Karpas-422 (cell line): ENCODE data around the gene TM7SF3. TPM values are rescaled to one million over a fixed set of nuclear protein-coding genes. Genes with fewer than 3 reads are reported as not detected.

Experiments
- DNase-seq: peaks from one replicate; pipeline ENCODE4 v3.0.0-alpha.2; 2015
- H2AFZ ChIP-seq: fragments of 200-600 bp; sonication (generic); 2 replicates; pipeline ENCODE4 v1.6.1; 2014; ENCODE audit warnings: antibody characterized with exemption, low read length, mixed read lengths
- H3K27ac ChIP-seq: fragments of 200-600 bp; sonication (generic); 2 replicates; pipeline ENCODE4 v1.5.1; 2014; ENCODE audit warnings: mild to moderate bottlenecking, low read length, moderate library complexity
- H3K27me3 ChIP-seq: fragments of 200-600 bp; sonication (generic); 2 replicates; pipeline ENCODE4 v1.6.1; 2014; ENCODE audit warnings: low read length, mixed read lengths
- H3K36me3 ChIP-seq: fragments of 200-600 bp; sonication (generic); 2 replicates; pipeline ENCODE4 v1.6.1; 2014; ENCODE audit warnings: low read length, mixed read lengths; ENCODE audit not compliant: insufficient read depth
- H3K4me1 ChIP-seq: fragments of 200-600 bp; sonication (generic); 2 replicates; pipeline ENCODE4 v1.6.1; 2014; ENCODE audit warnings: mild to moderate bottlenecking, low read length, mixed read lengths
- H3K4me2 ChIP-seq: fragments of 200-600 bp; sonication (generic); 2 replicates; pipeline ENCODE4 v1.6.1; 2014; ENCODE audit warnings: low read length, low read depth, mild to moderate bottlenecking; ENCODE audit not compliant: poor library complexity, severe bottlenecking
- H3K4me3 ChIP-seq: fragments of 200-600 bp; sonication (generic); 2 replicates; pipeline ENCODE4 v1.5.1; 2014; ENCODE audit warnings: mild to moderate bottlenecking, antibody characterized with exemption, low read length, mixed read lengths
- H3K79me2 ChIP-seq: fragments of 200-600 bp; sonication (generic); 2 replicates; pipeline ENCODE4 v1.6.1; 2014; ENCODE audit warnings: mild to moderate bottlenecking, low read length, mixed read lengths
- H3K9ac ChIP-seq: fragments of 200-600 bp; sonication (generic); 2 replicates; pipeline ENCODE4 v1.6.0; 2014; ENCODE audit warnings: low read length
- H3K9me2 ChIP-seq: fragments of 200-600 bp; sonication (generic), shearing (Covaris generic); replicated peaks from 2 replicates; pipeline ENCODE4 v1.6.0; 2014; ENCODE audit warnings: mild to moderate bottlenecking, low read length, moderate library complexity; ENCODE audit not compliant: insufficient read depth
- H3K9me3 ChIP-seq: fragments of 300-700, 200-600 bp; sonication (generic); 2 replicates; pipeline ENCODE4 v1.6.1; 2014; ENCODE audit warnings: low read length, mixed read lengths
- H4K20me1 ChIP-seq: fragments of 200-600 bp; sonication (generic); 2 replicates; pipeline ENCODE4 v1.6.1; 2014; ENCODE audit warnings: mild to moderate bottlenecking, antibody characterized with exemption, low read length, low read depth; ENCODE audit not compliant: insufficient read depth
- total RNA-seq: library from RNA; depleted of rRNA; stranded (reverse); fragments of >200 nt; shearing (Covaris generic); gene quantifications from 2 replicates; pipeline ENCODE4 v1.2.3, GENCODE V29; 2014; ENCODE audit warnings: low replicate concordance; rRNA removed

Gene TM7SF3
- total RNA-seq, 1 experiment from 2014 or later: 59.0 TPM

GRCh38 chr12:26929590-26929989, 84.6 kb downstream of the TM7SF3 start:
- peaks cover 83% of the 10 kb centered on the region for H3K79me2 ChIP-seq
- no peaks in the 10 kb centered on the region for H4K20me1 ChIP-seq
- H3K4me3 ChIP-seq: no peak overlapping the region
- H3K36me3 ChIP-seq: peaks cover 70% of the 10 kb centered on the region; the same call in 1 of the 2 replicates
- H3K4me2 ChIP-seq: no peak overlapping the region
- H3K27ac ChIP-seq: no peak overlapping the region
- H3K9me2 ChIP-seq: no peaks in the 10 kb centered on the region
- H3K27me3 ChIP-seq: no peaks in the 10 kb centered on the region
- peaks cover 2% of the 10 kb centered on the region for H3K4me1 ChIP-seq
- no peak for DNase-seq
- no peak overlapping the region for H3K9ac ChIP-seq
- no peaks in the 10 kb centered on the region for H3K9me3 ChIP-seq
- no peak overlapping the region for H2AFZ ChIP-seq

- H3K4me3 ChIP-seq: no peak overlapping the region
- H2AFZ ChIP-seq: no peak overlapping the region
- H3K27ac ChIP-seq: no peak overlapping the region
- peaks cover 73% of the 10 kb centered on the region for H3K79me2 ChIP-seq
- no peaks in the 10 kb centered on the region for H3K9me3 ChIP-seq
- no peak overlapping the region for H3K9ac ChIP-seq
- DNase-seq: no peak
- no peaks in the 10 kb centered on the region for H3K9me2 ChIP-seq
- H3K4me1 ChIP-seq: no peaks in the 10 kb centered on the region
- peaks cover 71% of the 10 kb centered on the region for H3K36me3 ChIP-seq
- H4K20me1 ChIP-seq: no peaks in the 10 kb centered on the region
- no peaks in the 10 kb centered on the region for H3K27me3 ChIP-seq
- H3K4me2 ChIP-seq: no peak overlapping the region
Measured at GRCh38 chr12:26928661-26929060, 85.5 kb downstream of the TM7SF3 start.

Other genes with a start within 250 kb of the TM7SF3 start
- 80.0 and 128 TPM in 2 replicates for gene ITPR2, start 181.2 kb downstream of the TM7SF3 start, total RNA-seq
- gene INTS13, start 76.4 kb downstream of the TM7SF3 start, total RNA-seq: 56.7 and 76.3 TPM in 2 replicates
- 48.2 and 70.1 TPM in 2 replicates for gene FGFR1OP2, start 75.9 kb downstream of the TM7SF3 start, total RNA-seq
- gene MED21, start 8.2 kb upstream of the TM7SF3 start, total RNA-seq: 7.5 and 45.1 TPM in 2 replicates
- gene C12orf71, start 68.2 kb upstream of the TM7SF3 start, total RNA-seq: not detected in 2 replicates
- 3.4 and 5.1 TPM in 2 replicates for gene STK38L, start 229.9 kb upstream of the TM7SF3 start, total RNA-seq